IPS-15b (cell line): ENCODE data around the gene FZD7.

Source experiments
- H3K27me3 ChIP-seq: one replicate; pipeline ENCODE4 v1.6.1; 2013; ENCODE audit warnings: low read length; ENCODE audit not compliant: control insufficient read depth, insufficient read depth
- H3K36me3 ChIP-seq: one replicate; pipeline ENCODE4 v1.6.1; 2013; ENCODE audit warnings: low read length; ENCODE audit not compliant: control insufficient read depth, insufficient read depth
- H3K4me1 ChIP-seq: one replicate; pipeline ENCODE4 v1.6.1; 2013; ENCODE audit warnings: mild to moderate bottlenecking, low read length; ENCODE audit not compliant: control insufficient read depth, insufficient read depth
- H3K4me3 ChIP-seq: one replicate; pipeline ENCODE4 v1.5.1; 2013; ENCODE audit warnings: low read depth, low read length
- H3K9ac ChIP-seq: one replicate; pipeline ENCODE4 v1.6.1; 2013; ENCODE audit warnings: low read depth, mild to moderate bottlenecking, low read length
- H3K9me3 ChIP-seq: one replicate; pipeline ENCODE4 v1.6.1; 2013; ENCODE audit warnings: mild to moderate bottlenecking, low read length; ENCODE audit not compliant: control insufficient read depth, insufficient read depth

FZD7 gene

DNA sequence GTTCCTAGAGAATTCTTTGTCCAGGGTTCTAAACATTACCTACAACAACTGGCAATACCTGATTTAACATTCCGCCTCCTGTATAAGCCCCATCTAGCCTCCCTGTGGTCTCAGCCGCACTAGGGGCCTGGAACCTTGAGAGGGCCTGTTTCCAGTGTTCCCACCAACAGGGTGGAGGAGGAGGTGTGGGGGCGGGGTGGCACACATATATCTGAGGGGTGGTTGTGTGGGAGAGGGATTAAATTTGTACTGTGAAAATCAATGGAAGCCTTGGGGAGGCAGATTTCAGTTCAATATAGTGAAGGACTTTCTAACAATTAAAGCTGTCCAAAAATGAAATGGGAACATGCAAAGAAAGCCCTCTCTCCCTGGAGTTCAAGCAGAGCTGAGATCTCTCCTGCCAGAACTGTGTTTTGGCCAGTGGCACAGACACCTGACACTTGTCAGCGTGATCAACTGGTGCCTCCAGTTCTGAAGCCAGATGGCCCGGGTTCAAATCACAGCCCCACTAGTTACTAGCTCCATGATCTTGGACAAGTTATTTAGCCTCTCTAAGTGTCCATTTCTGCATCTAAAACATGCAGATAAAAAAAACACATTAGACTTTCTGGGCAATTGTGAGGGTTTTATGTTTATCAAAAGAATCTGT lies 17.0 kb upstream of the FZD7 start:
- H3K27me3 ChIP-seq, result no peaks in the 10 kb centered on the region
- H3K9me3 ChIP-seq, result no peaks in the 10 kb centered on the region
- H3K36me3 ChIP-seq, result no peaks in the 10 kb centered on the region
- no peak overlapping the region for H3K4me3 ChIP-seq
- H3K9ac ChIP-seq, result no peak overlapping the region
- H3K4me1 ChIP-seq, result peaks cover 6% of the 10 kb centered on the region

DNA sequence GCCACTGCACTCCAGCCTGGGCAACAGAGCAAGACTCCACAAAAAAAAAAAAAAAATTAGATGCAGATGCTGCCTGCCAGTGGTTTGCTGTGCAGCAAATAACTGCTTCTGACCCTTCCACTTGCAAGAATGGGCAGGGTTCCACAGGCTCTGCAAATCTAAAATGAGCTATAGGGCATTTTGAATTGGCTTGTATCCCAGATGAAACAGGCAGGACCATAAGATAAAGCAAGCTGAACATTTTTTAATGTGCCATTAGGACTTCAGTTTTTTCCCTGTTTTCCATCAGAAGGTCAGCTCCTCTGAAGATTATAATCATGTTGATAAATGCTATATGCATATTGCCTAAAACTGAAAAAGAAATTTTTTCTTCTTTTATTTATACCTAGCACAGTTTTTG lies 15.7 kb upstream of the FZD7 start:
- H3K4me3 ChIP-seq, result no peak overlapping the region
- peaks cover 11% of the 10 kb centered on the region for H3K4me1 ChIP-seq
- no peak overlapping the region for H3K9ac ChIP-seq
- no peaks in the 10 kb centered on the region for H3K9me3 ChIP-seq
- no peaks in the 10 kb centered on the region for H3K27me3 ChIP-seq
- H3K36me3 ChIP-seq, result no peaks in the 10 kb centered on the region

DNA sequence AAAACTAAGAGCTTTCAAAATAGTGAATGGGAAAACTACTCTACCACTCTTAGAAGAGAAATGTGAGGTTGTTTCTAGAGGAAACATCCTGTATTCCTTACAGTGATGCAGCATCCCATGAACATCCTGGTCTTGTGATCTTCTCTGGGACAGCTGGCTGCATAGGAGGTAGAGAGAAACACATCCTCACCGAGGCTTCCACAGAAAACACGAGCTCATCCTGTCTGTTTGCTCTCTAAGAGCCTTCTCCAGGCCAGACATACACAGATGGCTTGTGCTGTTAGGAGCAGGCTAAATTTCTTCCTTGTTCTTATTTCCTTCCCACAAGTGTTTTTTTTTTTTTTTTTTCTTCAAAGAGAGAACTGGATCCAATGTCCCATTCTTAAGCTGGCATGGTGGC lies 14.7 kb upstream of the FZD7 start:
- Histone ChIP-seq H3K27me3 (no peaks in the 10 kb centered on the region), H3K4me1 (peaks cover 16% of the 10 kb centered on the region), H3K4me3 (no peak overlapping the region), H3K36me3 (no peaks in the 10 kb centered on the region), H3K9me3 (no peaks in the 10 kb centered on the region), H3K9ac (no peak overlapping the region)

DNA sequence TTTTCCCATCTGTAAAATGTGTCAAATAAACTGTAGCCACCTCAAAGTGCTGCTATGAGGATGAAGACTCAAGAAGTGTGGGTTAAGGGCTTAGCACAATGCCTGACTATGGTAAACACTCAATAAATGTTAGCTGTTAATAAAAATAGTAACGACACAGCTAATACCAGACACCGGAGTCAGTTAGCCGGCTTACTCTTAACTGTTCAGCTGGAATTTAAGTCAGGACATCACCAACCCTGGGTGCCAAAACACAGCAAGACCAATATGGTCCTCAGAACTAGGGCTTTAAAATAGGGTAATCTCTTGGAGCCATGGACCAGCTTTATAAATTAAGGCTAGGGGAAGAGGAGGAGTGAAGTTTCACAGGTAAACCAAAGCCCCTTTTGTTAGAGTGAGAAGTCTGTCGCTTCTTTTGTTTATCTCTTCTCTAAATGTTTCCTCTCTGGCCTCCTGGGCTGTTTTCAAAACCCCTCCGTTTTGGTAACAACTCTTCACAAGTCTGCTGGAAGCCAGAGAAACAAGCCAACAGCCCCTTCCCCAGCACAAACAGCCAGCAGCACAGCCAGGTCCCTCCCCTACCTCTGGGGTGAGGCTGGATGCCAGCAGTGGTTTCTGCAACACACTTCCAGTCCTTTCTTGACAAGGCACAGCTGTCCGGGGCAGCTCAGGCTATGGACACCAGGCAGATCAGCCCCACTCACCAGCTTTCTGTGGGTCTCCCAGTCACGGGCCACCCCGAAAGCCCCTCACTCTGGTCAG lies 13.8 kb upstream of the FZD7 start:
- Histone ChIP-seq H3K36me3 (no peaks in the 10 kb centered on the region), H3K4me1 (peaks cover 25% of the 10 kb centered on the region), H3K27me3 (no peaks in the 10 kb centered on the region), H3K9ac (no peak overlapping the region), H3K9me3 (no peaks in the 10 kb centered on the region), H3K4me3 (no peak overlapping the region)

DNA sequence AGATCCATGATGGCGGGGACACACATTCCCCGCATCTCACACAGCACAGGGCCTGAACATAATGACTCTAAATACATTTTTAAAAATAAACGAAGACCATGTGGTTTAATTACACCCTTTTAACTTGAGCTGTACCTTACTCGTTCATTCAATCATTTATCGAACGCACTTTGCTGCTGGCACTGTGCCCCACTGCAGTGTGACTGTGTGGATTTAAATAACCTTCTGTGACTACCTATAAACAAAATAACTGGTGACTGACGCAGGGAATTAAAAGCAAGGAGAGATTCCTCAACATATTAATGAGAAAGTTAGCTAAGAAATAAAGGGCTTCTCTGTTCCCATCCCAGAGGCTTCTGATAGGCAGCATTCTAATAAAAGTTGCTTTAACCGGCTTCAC lies 10.9 kb upstream of the FZD7 start:
- Histone ChIP-seq H3K9me3 (no peaks in the 10 kb centered on the region), H3K36me3 (no peaks in the 10 kb centered on the region), H3K27me3 (peaks cover 16% of the 10 kb centered on the region), H3K9ac (no peak overlapping the region), H3K4me1 (peaks cover 42% of the 10 kb centered on the region), H3K4me3 (peak overlapping the region; percentile 8)

DNA sequence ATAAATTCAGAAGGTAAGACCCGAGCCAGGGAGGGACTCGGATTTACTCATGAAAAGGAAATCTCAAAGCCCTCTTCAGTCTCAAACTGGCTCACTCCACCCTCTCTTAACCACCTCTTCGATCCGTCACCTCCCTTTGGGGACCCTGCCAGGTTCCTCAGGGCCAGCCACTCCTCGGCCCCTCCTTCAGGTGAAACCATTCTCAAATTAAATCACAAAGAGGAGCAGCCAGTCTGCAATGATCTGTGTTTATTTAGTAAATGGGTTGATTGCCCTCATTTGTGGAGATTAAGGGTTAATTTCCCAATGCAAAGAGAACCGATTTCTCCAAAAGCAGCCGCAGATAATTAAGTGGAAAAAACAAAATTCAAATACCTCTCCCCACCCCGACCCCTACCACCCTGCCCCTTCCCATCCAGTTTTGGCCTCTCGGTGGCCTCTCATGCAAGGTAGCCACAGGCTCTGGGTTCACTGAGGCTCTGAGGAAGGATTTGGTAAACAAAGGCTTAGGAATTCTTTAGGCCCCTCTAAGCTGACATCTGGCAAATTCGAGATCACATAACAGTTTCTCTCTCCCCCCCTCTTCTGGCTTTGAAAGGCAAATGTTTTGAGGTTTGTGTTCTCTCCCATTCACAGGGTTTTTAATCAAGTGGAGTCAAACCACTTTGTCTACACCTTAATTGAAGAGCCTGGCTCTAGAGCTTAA lies 10.3 kb upstream of the FZD7 start:
- Histone ChIP-seq H3K36me3 (no peaks in the 10 kb centered on the region), H3K4me3 (peak overlapping the region; percentile 8), H3K4me1 (peaks cover 42% of the 10 kb centered on the region), H3K9ac (no peak overlapping the region), H3K27me3 (peaks cover 16% of the 10 kb centered on the region), H3K9me3 (no peaks in the 10 kb centered on the region)

DNA sequence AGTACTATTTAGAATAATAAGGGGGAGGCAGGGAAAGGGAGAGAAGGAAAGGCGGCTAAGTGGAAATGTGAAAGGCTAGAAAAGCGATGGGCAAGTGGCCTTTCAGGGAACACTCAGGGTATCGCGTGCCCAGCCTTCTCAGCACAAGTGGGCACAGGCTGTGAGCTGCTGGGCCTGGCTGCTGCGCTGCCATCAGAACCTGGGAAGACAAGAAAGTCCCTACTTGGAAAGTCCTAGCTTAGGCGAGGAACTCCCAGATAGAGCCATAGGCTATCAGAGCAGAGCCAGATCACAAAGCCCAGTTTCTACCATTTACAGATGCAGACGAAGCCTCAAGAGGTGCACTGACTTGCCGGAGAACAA lies 9.8 kb upstream of the FZD7 start:
- H3K36me3 ChIP-seq, result no peaks in the 10 kb centered on the region
- peak overlapping the region; percentile 33 for H3K4me3 ChIP-seq
- peaks cover 16% of the 10 kb centered on the region for H3K27me3 ChIP-seq
- H3K9ac ChIP-seq, result peak overlapping the region; percentile 2
- no peaks in the 10 kb centered on the region for H3K9me3 ChIP-seq
- peaks cover 42% of the 10 kb centered on the region for H3K4me1 ChIP-seq

DNA sequence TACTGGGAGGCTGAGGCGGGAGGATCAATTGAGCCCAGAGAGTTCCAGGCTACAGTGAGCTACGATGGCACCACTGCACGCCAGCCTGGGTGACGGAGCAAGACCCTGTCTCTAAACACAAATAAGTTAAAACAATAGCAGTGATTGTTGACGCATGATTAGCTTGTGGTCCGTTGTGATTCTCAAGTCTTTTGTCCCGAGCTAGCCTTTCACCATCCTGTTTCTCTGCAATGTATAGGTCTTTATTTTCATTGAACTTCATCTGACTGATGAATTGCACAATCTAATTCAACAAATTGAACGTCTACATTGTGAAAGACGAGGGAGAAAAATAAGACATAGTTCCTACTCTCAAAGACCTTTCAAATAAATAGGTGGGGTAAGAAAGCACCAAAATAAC lies 8.8 kb upstream of the FZD7 start:
- Histone ChIP-seq H3K27me3 (peaks cover 20% of the 10 kb centered on the region), H3K4me3 (no peak overlapping the region), H3K4me1 (peaks cover 46% of the 10 kb centered on the region), H3K9me3 (no peaks in the 10 kb centered on the region), H3K36me3 (no peaks in the 10 kb centered on the region), H3K9ac (no peak overlapping the region)

DNA sequence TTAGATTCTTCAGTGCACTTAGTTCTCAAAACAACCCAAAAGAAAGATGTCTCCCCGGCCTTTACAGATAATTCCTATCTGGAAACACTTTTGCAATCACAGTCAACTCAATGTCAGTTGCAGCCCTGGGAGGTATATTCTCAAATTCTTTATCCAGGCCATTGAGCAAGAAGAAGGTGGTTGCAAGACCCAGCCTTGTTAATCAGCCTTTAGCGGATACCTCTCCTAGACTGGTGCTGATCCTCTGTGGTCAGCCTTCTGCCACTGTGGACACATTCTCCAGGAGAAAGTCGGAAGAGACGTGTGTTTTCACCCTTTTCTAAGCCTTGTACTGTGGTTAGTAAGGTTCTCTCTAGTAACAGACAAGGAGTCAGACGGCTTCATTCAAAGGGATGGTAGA lies 7.8 kb upstream of the FZD7 start:
- Histone ChIP-seq H3K36me3 (no peaks in the 10 kb centered on the region), H3K4me1 (peaks cover 43% of the 10 kb centered on the region), H3K9ac (no peak overlapping the region), H3K9me3 (no peaks in the 10 kb centered on the region), H3K4me3 (no peak overlapping the region), H3K27me3 (peaks cover 22% of the 10 kb centered on the region)

DNA sequence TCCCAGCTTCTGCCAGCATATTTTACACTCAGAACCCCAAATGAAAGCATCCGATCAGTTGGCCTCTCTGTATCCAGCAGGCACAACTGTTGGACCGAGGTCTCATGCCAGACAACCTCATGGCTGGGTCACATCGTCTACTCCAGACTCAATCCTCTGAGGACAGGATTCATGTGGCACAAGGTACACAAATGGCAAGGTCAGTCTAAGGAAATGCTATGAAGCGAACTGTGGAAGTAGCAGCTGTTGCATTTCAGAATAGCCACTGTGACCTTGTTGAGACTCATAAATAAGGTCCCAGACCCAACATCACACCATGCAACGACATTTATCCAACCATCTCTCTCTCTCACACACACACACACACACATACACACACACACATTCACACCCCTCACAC lies 7.1 kb upstream of the FZD7 start:
- no peaks in the 10 kb centered on the region for H3K9me3 ChIP-seq
- H3K36me3 ChIP-seq, result no peaks in the 10 kb centered on the region
- H3K4me1 ChIP-seq, result peaks cover 43% of the 10 kb centered on the region
- no peak overlapping the region for H3K9ac ChIP-seq
- no peak overlapping the region for H3K4me3 ChIP-seq
- peaks cover 22% of the 10 kb centered on the region for H3K27me3 ChIP-seq

DNA sequence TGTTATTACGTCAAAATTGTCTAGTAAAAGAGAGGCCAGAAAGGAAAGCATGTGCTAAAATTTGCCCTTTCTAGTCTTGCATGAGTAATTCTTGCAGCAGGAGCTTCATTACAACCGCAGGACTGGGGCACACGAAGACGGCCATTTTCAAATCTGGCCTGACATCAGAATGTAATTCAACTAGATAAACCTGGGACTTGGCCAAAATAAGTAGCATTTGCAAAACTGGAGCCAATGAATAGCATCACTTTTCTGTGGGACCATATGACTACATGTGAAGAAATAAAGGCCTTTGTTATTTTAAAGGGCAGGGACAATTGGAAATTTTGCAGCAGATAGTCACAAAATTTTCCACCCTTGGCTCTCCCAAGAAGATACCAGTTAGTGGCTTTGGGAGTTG lies 3.0 kb upstream of the FZD7 start:
- peaks cover 13% of the 10 kb centered on the region for H3K36me3 ChIP-seq
- peaks cover 17% of the 10 kb centered on the region for H3K27me3 ChIP-seq
- no peak overlapping the region for H3K9ac ChIP-seq
- no peaks in the 10 kb centered on the region for H3K9me3 ChIP-seq
- H3K4me1 ChIP-seq, result peaks cover 15% of the 10 kb centered on the region
- H3K4me3 ChIP-seq, result peak overlapping the region; percentile 8
